Astrocyte of the hippocampus (primary cell): ENCODE measurements around the gene CCDC85C.

ENCODE experiments used
- DNase-seq: peaks from one replicate; pipeline ENCODE4 v3.0.0; 2011; ENCODE audit warnings: low read depth, low spot score

Gene CCDC85C

DNA sequence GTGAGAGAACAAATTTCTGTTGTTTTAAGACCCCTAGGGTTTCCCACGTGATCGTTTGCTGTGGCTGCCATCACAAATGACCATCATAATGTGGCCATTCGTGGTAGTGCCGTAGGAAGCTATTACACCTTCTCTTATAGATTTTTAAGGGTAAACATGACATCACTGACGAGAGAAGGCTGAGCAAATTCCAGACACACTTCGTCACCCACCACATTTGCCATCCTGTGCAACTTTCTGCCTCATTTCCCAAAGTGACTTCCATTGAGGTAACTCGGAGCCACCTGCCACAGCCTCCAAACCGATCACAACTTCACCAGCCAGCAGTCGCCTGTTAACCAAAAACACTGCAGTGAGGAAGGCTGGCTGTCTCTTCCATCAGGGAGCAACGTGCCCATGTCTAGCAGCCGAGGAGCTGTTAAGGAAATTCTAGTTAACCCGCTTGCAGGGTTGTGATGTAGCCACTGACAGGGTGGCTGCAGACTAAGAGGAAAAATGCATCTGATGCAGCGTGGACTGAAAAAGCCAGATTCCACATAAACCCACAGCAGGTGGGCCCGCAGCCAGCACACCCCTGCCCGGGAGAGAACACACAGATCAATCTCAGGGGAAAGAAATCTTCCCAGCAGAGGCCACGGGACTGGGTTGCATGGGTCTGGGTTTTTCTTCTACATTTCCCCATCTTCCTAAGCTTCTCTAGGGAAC, 44.6 kb downstream of the CCDC85C start:
- DNase-seq = peak; percentile 90

DNA sequence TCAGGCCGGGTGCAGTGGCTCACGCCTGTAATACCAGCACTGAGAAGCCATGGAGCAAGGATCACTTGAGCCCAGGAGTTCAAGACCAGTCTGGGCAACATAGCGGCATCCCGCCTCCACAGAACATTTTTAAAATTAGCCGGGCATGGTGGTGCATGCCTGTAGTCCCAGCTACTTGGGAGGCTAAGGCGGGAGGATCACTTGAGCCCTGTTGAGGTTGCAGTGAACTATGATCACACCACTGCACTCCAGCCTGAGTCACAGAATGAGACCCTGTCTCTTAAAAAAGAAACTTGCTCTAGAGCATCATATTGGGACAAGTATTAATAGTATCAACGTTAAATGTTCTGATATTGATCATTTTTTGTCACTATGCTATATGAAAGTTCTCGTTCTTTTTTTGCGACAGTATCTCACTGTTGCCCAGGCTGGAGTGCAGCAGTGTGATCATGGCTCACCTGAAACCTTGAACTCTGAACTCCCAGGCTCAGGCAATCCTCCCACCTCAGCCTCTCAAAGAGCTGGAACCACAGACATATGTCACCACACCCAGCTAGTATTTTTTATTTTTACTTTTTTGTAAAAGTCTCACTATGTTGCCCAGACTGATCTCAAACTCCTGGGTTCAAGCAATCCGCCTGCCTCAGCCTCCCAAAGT, 47.7 kb downstream of the CCDC85C start:
- DNase-seq = no peak

DNA sequence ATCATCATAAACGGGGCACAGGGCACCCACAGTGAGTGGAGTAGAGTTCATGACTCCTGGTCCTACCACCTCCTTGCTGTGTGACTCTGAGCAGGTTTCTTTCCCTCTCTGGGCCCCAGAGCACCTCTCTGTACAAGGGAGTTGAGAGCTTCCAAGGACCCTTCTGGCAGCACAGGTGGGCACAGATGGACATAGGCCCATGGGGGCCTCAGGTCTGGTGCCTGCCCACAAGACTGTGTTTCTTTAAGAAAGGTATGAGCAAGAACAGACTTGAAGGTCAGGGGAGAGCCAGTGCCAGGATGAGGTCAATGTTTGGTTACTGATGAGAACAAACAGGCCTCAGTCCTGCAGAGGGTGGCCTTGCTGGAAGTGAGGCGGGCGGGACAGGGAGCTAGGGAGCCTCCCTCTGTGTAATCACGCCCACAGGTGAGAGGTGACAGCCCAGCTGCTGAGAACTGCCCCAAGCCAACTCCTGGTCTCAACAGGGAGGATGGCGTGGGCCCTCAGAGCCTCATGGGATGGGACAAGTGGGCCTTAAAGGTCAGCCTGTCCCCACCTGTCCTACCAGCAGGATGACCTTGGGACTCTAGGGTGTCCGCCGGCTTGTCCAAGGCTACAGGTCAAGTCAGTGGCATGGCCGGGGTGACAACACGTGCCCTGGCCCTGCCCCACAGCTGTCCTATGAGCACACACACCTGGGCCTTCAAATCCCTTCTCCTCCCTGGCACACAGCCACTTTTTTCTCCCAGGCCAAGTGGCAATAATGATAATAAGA, 49.1 kb downstream of the CCDC85C start:
- no peak for DNase-seq

- no peak for DNase-seq
Measured at GRCh38 chr14:99554184-99554583, 49.8 kb downstream of the CCDC85C start.

DNA sequence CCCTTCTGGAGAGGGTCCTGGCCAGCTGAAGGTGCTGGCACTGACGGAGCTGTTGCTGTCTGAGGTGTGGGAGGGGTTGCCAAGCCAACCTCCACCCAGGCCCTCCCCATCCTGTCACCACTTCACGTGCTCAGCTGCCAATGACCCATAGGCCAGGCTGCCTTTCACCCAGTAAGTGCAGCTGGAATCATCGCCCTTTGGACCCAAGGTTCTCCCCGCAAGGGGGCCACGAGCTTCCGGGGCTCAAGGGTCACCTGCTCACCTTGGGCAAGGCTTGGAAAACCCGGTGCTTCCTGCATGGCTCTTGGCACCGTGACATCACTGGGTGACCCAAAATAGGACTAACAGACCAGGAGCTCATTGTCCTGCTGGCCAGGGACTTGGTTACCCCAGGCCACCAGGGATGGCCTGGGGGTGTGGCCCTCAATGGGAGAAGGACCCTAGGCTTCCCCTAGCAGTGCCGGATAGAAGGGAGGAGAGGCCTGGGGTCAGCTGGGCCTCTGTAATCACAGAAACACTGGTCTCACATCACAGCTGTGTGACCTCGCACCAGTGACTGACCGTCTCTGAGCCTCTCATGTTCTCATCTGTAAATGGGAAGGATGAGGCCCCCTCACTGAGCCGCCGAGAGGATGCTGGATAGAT, 51.3 kb downstream of the CCDC85C start:
- DNase-seq = no peak

DNA sequence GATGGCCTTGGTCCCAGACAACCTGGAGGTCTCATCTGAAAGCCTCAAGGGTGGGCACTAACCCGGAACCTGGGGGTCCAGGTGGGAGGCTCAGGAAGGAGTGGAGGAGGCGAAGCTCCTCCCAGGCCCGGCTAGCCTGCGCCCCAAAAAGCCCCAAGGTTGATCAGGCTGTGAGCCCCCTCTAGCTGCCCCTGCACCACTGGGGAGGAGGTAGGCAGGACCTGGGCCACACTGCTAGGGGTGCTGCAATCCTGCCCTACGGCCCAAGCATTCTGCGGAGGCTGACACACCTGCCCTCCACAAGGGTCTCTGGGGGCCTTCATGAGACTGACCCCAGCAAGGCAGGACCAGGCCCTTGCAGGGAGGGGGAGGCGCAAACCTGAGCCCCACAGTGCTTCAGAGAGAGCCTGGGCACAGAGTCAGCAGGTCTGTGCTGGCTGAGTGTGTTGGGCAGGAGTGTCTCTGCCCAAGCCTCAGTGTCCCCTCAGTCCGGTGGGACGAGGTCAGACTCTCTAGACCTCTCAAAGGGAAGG, 51.9 kb downstream of the CCDC85C start:
- no peak for DNase-seq

DNA sequence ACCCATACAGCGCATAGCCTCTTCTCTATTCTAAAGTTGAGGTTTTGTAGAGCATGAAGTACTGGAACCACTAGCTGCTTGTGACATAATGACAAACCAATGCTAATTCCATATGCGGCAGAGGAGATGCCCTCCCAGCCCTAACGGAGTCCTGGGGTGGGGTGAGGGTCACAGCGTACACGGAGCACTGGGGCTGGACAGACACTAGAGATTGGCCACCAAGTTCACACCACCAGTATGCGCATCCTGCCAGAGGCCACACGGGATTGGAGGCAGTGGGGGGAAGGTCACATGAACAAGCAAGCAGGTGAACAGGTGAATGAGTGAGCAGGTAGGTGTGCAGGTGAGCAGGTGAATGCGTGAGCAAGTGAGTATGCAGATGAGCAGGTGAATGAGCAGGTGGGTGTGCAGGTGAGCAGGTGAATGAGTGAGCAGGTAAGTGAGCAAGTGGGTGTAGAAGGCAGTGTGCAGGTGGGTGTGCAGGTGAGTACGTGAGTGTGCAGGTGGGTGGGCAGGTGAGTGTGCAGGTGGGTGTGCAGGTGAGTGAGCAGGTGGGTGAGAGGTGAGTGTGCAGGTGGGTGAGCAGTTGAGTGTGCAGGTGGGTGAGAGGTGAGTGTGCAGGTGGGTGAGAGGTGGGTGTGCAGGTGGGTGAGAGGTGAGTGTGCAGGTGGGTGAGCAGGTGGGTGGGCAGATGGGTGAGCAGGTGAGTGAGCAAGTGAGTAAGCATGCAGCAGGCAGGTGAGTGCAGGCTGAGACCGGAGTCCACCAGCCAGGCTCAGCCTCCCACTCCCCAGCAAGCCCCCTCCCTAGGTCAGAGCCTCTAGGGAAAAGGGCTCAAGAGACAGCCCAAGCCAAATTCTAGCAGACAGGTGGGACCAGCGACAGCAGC, 52.7 kb downstream of the CCDC85C start:
- DNase-seq = no peak

DNA sequence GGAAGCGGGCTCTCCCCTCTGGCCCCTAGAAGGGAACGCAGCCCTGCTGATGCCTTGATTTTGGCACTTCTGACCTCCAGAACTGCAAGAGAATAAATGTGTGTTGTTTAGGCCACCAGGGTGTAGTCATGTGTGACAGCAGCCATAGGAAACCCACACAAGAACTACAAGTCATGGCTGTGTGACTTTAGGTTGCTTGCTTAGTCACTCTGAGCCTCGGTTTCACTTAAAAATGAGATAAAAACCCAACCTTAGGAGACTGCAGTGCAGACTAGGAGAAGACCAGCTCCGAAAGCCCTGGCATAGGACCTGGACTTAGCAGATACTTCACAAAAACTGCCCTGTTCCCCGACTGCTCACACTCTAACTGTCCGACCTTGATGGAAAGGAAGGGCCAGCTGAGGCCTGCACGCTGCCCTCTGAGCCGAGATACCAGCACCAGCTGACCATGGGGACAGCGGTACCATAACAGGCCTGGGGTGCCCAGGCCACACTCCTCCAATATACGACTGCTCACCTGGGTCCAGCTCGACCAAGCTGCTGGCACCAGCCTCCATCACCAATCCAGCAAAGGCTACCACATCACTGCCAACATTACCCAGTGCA, 53.5 kb downstream of the CCDC85C start:
- DNase-seq = no peak

DNA sequence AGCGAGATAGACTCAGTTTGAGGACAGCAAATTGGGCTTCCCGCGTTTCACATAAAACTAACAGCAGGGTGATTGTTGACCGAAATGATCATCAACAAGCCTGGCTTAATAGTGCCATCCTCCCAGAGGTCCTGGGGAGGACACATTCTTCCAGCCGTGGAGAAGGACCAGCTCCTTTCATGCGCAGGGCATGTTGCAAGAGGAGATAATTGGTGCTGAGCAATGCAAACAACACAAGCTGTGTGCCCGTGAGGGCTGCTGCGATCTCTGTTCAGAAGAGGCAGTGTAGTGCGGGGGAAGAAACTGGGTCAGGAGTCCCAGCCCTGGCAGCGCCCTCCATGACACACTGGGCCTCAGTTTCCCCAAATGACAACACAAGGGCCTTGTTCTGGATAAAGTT, 54.3 kb downstream of the CCDC85C start:
- DNase-seq = no peak

DNA sequence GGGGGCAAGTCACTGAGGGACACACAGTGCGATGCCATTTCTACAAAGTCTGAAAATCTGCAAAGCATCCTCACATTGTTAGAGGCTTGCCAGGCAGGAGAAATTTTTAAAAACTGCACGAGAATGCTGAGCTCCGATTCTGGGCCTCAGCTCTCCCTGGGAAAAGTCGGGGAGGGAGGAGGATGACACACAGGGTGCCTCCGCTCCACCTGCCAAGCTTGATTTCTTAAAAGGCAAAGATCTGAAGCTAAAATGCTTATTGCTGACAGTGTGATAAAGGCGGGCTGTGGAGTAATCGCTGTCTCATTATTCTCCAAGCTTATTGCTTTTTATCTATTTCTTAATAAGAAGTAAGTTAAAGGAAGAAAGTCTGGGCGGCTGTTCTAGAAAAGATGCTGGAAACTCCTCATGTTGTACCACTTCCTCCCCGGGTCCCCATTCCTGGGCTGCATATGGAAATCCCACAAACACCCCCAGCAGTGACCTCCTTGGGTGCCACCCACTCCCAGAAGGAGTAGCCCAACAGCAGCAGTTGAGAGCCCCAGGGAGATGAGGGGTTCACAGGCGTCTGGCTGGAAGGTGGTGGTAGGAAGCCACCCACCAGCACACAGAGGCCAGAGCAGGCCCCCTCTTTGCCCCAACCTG, 55.0 kb downstream of the CCDC85C start:
- no peak for DNase-seq

GRCh38 chr14:99548255-99548654, 55.8 kb downstream of the CCDC85C start:
- DNase-seq = no peak

DNA sequence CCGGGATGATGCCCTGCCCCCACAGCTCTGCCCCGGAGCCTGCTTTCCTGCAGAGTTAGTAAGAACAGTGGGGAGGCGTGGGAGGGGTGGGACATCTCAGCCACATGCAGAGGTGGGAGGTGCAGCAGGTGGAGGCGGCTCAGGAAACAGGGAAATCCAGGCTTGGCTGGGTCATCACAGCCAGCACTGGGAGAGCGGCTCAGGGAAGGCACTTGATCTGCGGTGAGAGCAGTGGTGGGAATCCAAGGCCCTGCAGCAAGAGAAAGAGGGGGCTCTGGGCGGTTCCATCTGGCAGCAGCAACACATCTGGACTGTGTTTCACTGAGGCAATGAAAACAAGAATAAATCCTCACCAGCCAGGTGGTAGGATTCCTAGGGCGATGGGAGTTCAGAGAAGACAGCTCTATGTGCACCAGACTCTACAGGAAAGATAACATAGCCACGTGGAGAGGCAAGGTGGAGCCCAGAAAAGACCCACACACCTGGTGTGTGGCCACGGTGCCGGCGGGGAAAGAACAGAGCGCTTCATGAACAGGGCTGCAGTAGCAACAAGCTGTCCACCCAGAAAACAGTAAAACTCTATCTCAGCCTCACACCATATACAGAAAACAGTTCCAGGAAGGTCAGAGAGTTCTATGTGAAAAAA, 57.6 kb downstream of the CCDC85C start:
- no peak for DNase-seq

DNA sequence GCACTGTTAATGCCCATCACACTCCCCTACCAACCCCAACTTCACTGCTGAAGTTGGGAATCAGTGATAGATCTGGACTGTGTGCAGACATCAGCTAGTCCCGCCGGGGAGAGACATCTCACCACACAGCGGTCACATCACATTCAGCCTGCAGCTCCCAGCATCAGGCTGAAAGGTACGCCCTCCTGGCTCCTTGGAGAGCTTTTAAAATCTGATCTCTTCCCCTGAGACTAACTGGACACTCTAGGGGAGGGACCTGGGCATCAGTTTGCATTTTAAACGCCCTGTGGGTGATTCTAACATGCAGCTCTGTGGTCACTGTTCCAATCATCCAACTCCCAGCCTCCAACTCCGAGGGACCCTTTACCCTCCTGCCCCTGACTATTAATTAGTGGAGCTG, 58.4 kb downstream of the CCDC85C start:
- DNase-seq = no peak

GRCh38 chr14:99544991-99545390, 59.0 kb downstream of the CCDC85C start:
- DNase-seq = no peak

DNA sequence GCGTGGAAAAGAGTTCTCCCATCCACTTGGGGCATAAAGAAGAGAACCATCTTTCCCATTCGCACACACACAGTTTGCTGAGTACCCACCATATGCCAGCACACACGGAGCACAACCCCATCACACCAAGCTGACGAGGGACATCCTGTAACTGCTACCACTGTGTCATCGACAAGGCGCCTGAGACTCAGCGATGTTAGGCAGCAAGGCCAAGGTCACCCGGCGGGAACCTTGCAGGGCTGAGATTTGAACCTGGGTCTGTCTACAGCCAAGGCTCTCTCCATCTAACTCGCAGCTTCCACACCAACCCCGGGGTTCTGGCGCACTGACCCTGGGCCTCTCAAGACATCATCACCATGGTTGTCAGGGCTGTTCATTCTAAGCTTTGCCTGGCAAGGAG, 60.0 kb downstream of the CCDC85C start:
- no peak for DNase-seq

- DNase-seq = no peak
Measured at GRCh38 chr14:99543370-99543769, 60.6 kb downstream of the CCDC85C start.

- DNase-seq = no peak
Measured at GRCh38 chr14:99542566-99542965, 61.4 kb downstream of the CCDC85C start.

DNA sequence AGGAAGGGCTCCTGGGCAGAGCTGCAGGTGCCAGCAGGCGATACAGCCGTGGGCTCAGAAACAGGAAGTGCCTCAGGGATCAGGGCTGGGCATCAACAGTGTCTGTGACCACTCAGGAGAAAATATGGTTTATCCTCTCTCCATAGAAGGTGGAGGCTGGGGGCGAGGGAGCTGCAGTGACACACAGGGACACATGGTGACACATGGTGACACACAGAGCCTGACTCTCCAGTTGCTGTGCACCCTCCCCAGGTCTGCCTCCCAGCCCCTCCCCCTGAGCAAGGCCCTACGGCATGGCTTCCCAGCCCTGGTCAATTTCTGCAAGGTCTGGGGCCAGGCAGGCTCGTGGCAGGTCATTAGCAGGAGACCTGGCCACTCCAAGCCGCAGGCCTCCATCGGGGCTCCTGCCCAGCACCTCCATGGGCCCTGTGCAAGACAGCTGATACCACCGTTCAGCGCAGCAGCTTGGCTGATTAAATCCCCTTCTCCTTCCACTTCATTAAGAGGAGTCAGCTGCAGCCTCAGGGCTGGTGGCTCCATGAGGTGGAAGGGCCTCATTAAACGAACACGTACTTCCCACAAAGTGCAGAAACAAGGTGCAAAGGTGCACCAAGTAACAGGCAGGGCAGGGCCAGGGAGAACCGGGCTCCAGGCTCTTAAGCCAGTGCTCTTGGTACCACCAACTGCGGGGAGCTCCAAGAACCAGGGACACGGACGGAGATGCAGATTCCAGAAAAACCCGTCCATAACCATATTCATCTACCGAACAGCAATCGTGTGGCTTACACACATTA, 62.1 kb downstream of the CCDC85C start:
- DNase-seq = no peak

DNA sequence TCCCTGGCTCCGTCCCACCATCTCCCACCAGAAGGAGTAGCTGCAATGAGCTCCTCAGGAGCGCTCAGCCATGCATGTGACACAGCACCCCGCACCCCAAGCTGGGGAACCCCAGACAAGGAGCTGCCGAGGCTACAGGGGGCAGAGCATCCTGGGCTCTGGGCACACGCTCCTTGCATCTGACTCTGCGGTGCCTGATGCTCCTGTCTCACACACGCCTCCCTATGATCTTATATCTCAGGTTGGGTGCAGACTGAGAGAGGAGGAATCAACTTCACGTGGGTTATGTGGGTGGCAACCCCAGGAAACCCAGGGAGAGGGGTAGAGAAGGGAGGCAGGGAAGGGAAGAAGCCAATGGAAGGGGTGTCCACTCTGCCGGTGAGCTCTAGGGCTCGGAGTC, 62.8 kb downstream of the CCDC85C start:
- DNase-seq = no peak
